Endothelial cell of hepatic sinusoid (primary cell): Measurements from ENCODE around the gene HS6ST3.
"Not testable (repeated sequence)": the region's sequence is repeated elsewhere in the genome, so short reads cannot be mapped to it uniquely, and the experiment has no call there.

Experiments
- in situ Hi-C: cut with HindIII; loops from 2 replicates; pipeline ENCODE4 v1.10.0; 2017; ENCODE audit warnings: low sequenced_read_pairs

HS6ST3 gene

DNA sequence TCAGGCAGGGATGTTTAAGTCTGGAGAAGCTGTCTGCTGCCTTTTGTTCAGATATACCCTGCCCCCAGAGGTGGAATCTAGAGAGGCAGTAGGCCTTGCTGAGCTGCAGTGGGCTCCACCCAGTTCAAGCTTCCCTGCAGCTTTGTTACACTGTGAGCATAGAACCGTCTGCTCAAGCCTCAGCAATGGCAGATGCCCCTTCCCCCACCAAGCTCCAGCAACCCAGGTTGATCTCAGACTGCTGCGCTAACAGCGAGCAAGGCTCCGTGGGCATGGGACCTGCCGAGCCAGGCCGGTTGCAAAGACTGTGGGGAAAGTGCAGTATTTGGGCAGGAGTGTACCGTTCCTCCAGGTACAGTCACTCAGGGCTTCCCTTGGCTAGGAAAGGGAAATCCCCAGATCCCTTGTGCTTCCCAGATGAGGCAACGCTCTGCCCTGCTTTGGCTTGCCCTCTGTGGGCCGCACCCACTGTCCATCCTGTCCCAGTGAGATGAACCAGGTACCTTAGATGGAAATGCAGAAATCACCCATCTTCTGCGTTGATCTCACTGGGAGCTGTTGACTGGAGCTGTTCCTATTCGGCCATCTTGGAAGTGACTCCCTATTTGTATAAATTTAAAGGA, 434.6 kb downstream of the HS6ST3 start:
- in situ Hi-C loops, result not testable (repeated sequence)

DNA sequence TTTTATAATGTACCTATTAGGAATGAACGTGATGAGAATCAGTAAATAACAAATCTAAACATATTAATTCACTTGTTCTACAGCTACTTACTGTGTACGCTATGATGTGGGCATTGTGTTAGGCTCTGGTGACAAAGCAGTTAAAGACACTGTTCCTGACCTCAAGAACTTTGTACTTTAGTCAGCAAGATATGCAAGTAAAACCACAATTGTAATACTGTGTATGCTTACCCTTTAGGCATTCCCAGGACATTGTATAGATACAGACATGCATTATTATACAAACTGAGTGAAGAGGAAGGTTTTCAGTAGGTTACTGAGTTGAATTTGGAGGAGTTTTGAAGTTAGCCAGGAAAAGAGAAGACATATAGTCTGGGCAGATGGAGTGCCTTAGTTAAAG, 435.8 kb downstream of the HS6ST3 start:
- in situ Hi-C loops, result no loop called here

DNA sequence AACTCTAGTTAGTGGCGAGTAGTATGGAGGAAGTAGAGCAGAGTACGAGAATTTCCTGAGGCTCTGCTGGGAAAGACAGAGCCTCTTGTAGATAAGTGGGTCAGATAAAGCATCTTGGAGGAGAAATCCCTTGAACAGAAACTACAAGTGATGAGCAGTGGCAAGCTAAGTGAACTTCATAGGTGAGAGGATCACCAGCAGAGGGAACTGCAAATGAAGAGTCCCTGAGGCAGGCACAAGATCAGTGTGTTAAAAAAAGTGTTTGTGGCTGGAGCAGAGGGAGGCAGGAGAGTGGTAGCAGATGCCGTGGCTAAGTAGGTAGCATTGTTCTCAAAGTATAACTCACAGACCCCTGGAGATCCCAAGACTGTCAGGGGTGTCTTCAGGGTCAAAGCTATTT, 437.6 kb downstream of the HS6ST3 start:
- in situ Hi-C loops, result no loop called here

DNA sequence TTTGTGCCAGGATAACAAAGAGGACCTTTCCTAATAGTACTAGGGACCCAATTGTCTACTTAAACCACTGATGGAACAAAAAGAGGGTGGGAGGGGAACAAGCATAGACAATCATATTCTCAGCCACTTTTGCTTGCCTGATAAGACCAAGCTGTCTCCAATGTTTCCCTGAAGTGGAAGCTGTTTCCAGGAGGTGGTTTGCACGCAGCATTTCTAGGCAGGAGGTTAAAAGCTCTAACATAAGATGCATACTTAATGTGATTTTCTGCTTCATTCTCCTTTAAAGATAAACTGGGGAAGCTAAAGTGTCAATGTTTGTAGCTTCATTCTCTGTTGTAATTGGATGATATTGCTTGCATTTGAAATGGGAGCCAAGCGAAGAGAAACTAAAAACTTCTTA, 442.9 kb downstream of the HS6ST3 start:
- in situ Hi-C loops, result no loop called here

DNA sequence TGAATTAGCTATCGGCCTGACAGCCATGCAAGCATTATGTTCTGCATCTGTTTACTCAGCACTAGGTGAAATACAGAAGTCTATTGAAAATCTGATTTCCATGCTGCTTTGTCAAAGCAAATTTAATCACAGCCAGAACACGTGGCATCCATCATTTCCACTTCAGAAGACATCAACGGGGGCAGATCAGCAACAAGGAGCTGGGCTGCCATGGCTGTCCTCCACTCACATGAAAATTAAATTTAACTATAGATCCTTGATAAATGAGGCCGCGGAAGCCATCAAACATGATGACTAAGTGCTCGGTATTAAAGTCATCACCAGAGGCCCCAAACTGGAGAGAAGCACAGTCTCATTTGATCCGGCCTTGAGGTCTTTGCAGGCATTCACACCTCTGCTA, 443.5 kb downstream of the HS6ST3 start:
- in situ Hi-C loops, result no loop called here

DNA sequence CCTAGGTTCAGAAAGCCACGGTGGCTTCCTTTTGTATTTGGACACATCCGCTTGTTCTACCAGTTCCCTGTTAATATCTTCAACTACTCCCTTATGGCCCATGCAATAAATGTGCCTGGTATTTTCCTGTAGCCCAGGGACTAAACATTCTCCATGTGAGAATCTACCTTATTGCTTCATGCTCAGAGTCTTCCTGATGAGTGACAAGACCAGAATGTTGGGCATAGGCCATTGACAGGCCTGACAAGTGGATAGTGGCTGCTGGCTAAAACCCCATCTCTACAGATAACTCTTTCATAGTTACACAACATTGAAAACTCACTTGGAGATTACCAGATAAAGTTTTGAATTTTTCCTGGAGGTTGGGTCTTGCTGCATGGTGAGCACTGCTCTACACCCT, 449.9 kb downstream of the HS6ST3 start:
- in situ Hi-C loops, result no loop called here

DNA sequence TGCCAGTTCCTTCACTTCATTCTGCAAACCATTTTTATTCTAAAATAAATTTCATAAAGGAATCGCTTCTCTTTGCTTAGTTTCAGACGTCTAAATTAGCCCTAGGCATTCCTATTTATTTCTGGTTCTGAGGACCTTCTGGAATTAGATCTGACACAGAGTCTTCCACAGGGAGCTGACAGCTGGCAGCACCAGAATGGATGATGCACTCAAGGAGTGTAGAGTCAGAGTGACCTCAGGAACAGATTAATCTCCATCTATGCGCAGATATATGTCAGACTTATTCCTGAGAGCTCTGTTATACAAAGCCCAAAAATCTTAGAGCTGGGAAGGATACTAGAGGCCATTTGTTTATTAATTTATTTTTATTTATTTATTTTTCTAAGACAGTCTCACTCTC, 450.8 kb downstream of the HS6ST3 start:
- in situ Hi-C loops, result no loop called here

DNA sequence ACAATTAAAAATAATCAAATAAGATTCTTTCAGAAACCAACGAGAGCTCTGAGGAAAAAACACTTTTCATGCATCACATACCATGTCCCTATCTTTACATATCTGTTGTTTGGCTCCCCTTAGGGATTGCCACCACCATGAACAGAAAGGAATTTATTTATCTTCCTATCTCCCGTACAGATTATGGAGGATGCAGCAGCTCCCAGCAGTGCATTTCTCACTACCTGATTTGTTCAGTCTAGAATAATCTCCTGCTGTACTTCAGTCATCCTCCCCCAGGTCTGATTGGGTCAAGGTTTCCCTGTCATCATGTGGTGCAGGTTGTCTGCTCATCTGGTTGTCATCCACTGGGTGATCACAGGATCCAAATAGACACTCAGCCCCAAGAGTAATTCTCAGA, 453.1 kb downstream of the HS6ST3 start:
- in situ Hi-C loops, result no loop called here

DNA sequence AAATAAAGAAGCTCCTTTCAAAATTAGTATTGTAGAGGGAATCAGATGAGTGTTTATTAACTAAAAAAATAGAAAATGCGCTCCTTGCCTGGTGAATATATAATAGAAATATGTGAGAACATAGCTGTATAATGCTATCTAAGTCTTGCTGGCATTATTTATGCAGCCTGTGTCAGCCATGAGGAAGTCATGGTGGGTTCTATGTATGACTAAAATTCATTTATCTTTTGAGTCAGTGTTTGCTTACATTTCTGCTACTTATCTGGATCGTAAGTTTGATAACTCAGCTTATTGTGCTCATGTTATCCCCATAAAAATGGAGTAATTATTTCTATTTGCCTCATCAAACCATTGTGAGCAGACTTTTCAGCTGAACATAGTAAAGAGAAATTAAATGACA, 455.1 kb downstream of the HS6ST3 start:
- in situ Hi-C loops, result no loop called here

DNA sequence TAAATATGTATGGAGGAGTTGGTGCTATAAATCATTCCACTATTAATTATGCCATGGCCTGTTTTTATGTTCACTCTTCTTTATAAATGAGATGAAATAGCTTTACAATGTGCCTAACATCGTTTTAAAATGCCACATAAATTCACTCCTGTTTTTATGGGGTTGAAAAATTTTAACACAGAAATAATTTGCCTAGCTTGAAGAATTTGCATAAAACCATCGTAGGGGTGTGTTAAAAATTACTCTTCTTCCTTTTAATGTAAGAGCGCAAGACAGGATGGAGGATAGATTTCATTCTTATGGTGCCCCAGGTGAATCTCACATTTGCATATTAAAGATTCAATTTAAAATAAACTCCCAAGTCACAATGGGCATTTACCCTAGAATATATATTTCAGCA, 456.6 kb downstream of the HS6ST3 start:
- in situ Hi-C loops, result no loop called here

DNA sequence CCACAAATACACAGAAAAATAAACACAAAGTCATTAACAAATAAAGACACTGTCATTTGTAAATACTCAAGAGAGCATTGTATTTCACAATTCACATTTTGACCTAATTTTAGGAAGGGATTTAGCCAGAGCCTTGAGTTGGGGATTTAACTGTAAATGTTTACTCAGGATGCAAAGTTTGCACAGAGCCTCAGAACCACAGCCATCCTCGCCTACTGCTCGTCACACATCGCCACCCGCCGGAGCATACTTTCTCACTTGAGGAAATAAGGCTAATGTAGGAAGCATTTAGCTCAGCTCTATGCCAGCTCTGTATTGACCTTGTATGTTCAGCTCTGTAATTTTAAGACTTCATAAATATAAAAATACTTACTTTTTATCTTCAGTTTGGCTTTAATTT, 461.6 kb downstream of the HS6ST3 start:
- in situ Hi-C loops, result no loop called here

DNA sequence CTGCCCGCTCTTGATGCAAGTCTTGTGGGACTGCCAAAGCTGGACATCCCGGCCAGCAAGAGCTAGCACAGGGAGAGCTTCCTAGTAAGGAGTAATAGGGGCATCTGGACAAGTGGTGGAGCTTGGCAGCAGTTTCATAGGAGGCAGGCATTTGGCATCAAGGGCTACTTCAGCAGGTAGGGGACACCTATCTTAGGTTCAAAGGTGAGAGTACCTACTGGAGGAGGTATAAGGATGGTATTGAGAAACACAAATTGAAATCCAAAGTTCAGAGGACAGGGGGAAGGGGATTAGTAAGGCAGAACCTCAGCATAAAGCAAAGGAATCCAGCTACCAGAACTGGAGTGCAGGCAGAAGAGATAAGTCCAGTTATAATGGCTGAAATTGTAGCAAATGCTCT, 462.7 kb downstream of the HS6ST3 start:
- in situ Hi-C loops, result no loop called here

DNA sequence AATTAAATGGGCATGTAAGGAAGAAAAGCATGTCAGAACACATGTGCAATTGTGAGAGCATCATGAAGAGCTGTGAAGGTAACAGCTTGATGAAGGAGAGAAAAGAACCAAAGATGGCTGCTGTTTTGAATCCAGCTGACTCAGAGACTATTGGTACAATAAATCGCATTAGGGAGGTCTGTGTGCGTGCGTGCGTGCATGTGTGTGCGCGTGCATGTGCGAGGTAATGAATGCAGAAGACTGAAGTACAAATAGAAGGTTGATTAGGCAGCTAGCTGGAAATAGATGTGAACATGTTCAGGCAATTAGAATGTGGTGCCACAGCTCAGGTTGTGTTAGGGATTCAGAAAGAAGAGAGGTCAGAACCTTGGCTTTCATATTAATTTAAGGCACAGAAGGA, 463.9 kb downstream of the HS6ST3 start:
- in situ Hi-C loops, result no loop called here

DNA sequence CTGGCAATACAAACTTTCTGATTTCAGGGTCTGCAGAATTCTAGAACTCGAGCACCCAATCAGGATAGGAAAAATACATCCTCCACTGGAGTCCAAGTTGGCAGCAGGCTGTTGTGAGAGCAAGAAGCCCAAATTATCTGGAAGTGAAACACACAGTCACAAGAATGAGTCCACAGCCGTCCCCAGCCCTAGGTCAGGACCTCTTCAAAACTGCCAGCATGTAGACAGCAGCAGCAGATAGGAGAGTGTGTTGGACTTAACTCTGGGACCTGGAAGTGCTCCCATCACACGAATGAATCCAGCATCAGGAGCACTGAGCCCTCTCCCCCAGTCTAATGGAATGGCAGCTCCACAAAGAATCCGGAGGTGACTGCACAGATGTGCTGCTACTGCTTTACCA, 483.7 kb downstream of the HS6ST3 start:
- in situ Hi-C loops, result no loop called here

DNA sequence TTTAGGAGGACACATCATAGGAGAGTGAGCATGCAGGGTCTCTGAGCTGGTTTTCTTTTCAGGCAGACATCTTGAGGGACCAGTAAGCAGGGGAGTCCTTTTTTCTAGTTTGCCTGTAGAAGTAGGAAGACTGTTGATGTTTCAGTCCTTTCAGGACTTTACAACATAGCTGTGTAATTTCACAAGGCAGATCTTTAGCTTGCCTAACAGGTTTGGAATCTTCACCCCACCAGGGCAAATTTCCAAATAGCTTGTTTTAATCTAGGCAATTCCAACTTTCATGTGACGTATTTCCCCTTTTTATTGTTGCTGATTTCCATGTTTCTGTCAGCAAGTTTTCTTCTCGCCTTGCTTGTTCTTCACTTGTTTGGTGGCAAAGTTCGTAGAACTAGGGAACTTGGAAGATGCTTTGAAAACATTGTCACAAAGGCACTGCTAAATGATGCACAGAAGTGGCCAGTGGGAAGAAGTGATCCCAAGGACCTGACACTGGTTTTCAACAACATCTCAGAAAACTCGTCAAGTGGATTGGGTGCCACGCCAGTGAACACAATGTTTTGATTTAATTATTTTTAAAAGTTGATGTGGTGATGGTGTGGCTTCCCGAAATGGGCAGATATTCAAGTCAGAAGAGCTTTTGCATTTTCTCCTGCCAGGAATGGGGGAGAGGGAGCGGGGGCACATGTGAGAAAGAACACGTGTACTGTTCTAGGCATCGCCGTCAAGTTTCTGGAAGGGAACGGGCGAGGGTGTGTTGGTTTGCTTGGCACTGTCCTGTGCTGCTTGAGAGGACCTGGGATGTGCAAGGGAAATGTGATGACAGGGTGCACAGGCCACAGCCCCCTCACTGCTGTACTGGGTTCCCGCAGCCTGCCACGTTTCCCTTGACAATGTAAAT, 485.8 kb downstream of the HS6ST3 start:
- in situ Hi-C loops, result no loop called here

DNA sequence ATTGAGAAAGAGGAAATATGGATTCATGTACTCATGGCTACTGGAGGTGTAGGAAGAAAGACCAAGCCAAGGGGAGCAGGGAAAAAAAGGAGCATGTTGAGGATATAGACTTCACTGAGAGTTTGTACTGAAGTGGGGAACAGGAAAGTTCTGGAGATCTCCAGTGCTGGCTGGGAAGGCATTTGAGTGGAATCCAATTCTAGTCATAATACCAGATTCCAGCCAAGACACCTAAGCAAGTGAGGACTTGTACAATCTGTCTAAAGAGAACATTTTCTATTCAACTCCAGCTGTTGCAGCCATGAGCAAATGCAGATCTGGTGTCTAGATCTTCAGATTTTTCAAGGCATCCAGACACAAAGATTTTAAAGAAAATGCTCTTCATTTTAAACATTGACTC, 491.8 kb downstream of the HS6ST3 start:
- in situ Hi-C loops, result no loop called here

DNA sequence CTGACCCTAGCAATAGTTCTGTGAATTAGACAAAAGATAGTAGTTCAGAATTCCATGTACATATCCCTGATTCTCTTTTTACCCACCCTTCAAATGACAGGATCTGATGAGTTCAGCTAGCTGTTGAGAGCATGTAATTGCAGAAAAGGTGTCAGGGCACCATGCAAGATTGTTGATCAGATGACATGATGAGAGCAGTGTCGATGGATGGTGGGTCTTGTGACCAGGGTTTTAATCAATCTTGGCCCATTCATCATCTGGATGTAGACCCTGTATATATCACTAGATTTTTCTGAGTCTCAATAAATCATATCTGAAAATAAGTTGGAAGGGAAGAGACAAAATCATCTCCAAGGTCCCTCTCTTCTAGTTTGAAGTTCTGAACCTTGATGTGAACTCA, 525.3 kb downstream of the HS6ST3 start:
- in situ Hi-C loops, result no loop called here

DNA sequence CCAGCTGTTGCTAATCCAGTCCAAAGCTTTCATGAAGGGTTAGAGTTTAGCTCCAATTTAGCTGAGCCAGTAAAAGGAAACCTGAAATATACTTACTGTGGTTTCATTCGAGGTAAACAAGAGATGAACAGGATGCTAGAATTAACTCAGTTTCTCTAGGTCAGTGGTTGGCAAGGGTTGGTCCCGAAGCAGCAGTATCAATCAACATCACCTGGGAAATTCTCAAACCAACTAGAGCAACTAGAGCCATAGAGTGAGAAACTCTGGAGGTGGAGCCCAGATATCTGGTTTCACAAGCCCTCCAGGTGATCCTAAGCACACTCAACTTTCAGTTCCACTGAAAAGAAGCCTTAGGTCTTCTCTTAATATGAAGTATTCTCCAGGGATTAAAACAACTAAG, 527.6 kb downstream of the HS6ST3 start:
- in situ Hi-C loops, result no loop called here

DNA sequence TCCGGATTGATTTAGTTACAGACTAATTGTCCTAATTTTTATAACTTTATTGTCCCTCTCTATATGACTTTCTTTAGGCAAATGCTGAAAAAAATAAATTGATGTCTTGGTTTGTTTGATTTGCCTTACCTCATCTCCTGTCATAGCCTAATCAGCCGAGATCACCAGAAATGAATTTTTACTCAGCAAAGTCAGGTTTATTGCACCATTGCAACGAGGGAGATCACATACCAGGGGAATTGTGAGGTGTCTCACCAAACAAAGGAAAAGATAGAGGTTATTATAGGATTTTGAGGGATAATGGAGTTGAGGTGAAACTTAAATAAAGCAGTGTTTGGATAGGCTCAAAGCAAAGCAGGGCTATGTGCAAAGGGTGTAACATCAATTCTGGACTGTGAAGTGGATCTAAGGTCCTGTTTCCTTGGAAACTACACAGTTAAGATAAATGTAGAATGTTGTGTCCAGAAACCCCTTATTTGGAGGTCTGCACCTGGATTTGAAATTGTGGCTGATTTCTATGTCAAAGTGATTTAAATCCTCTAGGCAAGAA, 531.8 kb downstream of the HS6ST3 start:
- in situ Hi-C loops, result no loop called here

DNA sequence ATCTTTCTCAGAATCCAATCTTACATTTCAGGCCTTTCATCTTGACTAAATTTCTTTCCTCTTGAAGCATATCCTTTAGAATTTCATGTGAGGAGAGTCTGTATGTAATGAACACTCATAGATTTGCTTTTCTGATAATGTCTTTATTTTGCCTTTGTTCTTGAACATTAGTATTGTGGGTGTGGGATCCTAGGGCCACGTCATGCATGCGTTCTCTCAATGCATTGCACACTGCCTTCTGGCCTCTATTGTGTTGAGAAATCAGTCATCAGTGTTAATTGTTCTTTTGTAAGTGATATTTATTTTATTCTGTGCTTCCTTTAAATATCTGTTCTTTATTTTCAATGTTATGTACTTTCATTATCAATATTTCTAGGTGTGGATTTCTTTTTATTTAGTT, 539.4 kb downstream of the HS6ST3 start:
- in situ Hi-C loops, result no loop called here

DNA sequence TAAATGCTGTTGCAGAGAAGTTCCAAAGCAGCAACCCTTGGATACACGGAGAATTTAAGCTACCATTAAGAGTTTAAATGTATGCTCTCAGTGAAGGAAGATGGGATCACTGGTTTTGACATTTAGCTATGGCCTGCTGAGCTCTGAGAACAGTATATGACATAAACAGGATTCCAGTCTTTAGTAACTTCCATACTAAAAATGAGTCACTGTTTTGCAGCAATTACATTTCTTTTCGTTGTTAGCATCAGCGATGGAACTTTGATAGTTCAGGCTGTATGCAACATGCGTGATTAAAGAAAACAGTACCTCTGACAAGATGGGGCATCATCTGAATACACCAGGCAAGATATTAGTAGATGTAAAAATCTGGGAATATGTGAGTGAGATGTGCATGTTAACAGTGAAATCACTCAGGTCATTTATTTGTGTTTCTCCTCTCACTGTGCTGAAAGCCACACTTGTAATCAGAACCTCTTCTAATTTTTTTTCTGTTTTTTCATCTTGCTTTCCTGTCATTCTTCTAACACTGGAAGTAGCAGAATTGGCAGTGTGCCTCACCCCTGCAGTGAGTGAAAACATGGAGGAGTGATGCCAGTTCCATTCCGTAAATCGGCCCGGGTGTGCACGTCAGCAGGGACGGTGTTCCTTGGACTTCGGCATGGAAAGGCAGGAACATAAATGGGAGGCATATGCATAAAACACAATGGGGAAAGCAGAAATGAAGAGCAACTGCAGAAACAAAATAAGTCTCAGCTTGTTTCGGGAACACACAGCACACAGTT, 542.8 kb downstream of the HS6ST3 start:
- in situ Hi-C loops, result no loop called here
